Osteocyte (in vitro differentiated cells): ENCODE results near the gene TBX2. TPM values are rescaled to one million over a fixed set of nuclear protein-coding genes. Genes with fewer than 3 reads are reported as not detected.

Source experiments
- DNase-seq: peaks from one replicate; pipeline ENCODE4 v3.0.0; 2021; ENCODE audit warnings: mixed read lengths; ENCODE audit not compliant: unreplicated experiment; ENCODE audit errors: extremely low spot score
- H3K27ac Mint-ChIP-seq: one replicate; pipeline ENCODE4 v1.8.0; 2021; ENCODE audit warnings: mild to moderate bottlenecking, mixed read lengths; ENCODE audit not compliant: unreplicated experiment
- H3K27me3 Mint-ChIP-seq: one replicate; pipeline ENCODE4 v1.8.0; 2021; ENCODE audit warnings: mixed read lengths; ENCODE audit not compliant: unreplicated experiment
- H3K36me3 Mint-ChIP-seq: one replicate; pipeline ENCODE4 v1.8.0; 2021; ENCODE audit warnings: mixed read lengths; ENCODE audit not compliant: unreplicated experiment
- H3K4me1 Mint-ChIP-seq: one replicate; pipeline ENCODE4 v1.8.0; 2021; ENCODE audit warnings: mixed read lengths; ENCODE audit not compliant: unreplicated experiment
- H3K4me3 Mint-ChIP-seq: one replicate; pipeline ENCODE4 v1.8.0; 2021; ENCODE audit warnings: mild to moderate bottlenecking, moderate library complexity, mixed read lengths; ENCODE audit not compliant: unreplicated experiment
- H3K9me3 Mint-ChIP-seq: one replicate; pipeline ENCODE4 v1.8.0; 2021; ENCODE audit warnings: mixed read lengths; ENCODE audit not compliant: unreplicated experiment
- CTCF ChIP-seq: fragments of 200-600 bp; sonication (generic); IDR thresholded peaks from 2 replicates; pipeline ENCODE4 v1.5.0; 2021; ENCODE audit warnings: antibody characterized with exemption, mild to moderate bottlenecking, moderate library complexity
- total RNA-seq: library from RNA; stranded (reverse); gene quantifications from 2 replicates; pipeline ENCODE4 v1.2.1, GENCODE V29; 2021

Gene TBX2
- total RNA-seq, 1 donor from 2014 or later, result 25.9 TPM

- Mint-ChIP-seq H3K4me1 (peaks cover 20% of the 10 kb centered on the region), H3K27ac (no peak overlapping the region), H3K27me3 (no peaks in the 10 kb centered on the region), H3K9me3 (no peaks in the 10 kb centered on the region), H3K4me3 (no peak overlapping the region), H3K36me3 (peaks cover 1% of the 10 kb centered on the region)
- DNase-seq, result no peak
- TF ChIP-seq CTCF, result no peak
Measured at GRCh38 chr17:61362396-61362795, 37.2 kb upstream of the TBX2 start.

GRCh38 chr17:61362852-61363600 is 36.6 kb upstream of the TBX2 start:
- TF ChIP-seq CTCF, result no peak
- H3K27me3 Mint-ChIP-seq, result no peaks in the 10 kb centered on the region
- no peaks in the 10 kb centered on the region for H3K9me3 Mint-ChIP-seq
- H3K27ac Mint-ChIP-seq, result no peak overlapping the region
- no peak for DNase-seq
- no peak overlapping the region for H3K4me3 Mint-ChIP-seq
- H3K4me1 Mint-ChIP-seq, result peaks cover 20% of the 10 kb centered on the region
- peaks cover 1% of the 10 kb centered on the region for H3K36me3 Mint-ChIP-seq

GRCh38 chr17:61363601-61364462 is 35.8 kb upstream of the TBX2 start:
- H3K4me1 Mint-ChIP-seq, result peaks cover 19% of the 10 kb centered on the region
- peaks cover 1% of the 10 kb centered on the region for H3K36me3 Mint-ChIP-seq
- no peak for TF ChIP-seq CTCF
- H3K27ac Mint-ChIP-seq, result no peak overlapping the region
- H3K27me3 Mint-ChIP-seq, result no peaks in the 10 kb centered on the region
- H3K4me3 Mint-ChIP-seq, result no peak overlapping the region
- no peak for DNase-seq
- no peaks in the 10 kb centered on the region for H3K9me3 Mint-ChIP-seq

GRCh38 chr17:61364463-61364846 is 35.2 kb upstream of the TBX2 start:
- peaks cover 1% of the 10 kb centered on the region for H3K36me3 Mint-ChIP-seq

More at GRCh38 chr17:61364463-61364846, 35.2 kb upstream of the TBX2 start:
- H3K4me3 Mint-ChIP-seq, result no peak overlapping the region
- peaks cover 19% of the 10 kb centered on the region for H3K4me1 Mint-ChIP-seq
- DNase-seq, result no peak
- H3K9me3 Mint-ChIP-seq, result no peaks in the 10 kb centered on the region
- no peak overlapping the region for H3K27ac Mint-ChIP-seq
- TF ChIP-seq CTCF, result no peak
- no peaks in the 10 kb centered on the region for H3K27me3 Mint-ChIP-seq
